GM13976 (cell line): ENCODE results near the gene NCOA7.

Source experiments
- DNase-seq: peaks from one replicate; pipeline ENCODE4 v3.0.0; 2012; ENCODE audit warnings: low spot score
- CTCF ChIP-seq: IDR thresholded peaks from 2 replicates; pipeline ENCODE4 v1.5.1; 2012; ENCODE audit warnings: borderline replicate concordance, mild to moderate bottlenecking; ENCODE audit not compliant: insufficient read depth; ENCODE audit errors: extremely low read depth, missing control alignments, control extremely low read depth
- in situ Hi-C: fragments of 300-500 bp; cut with MboI; formaldehyde crosslinking; loops from one replicate; pipeline ENCODE4 v1.12.0; 2022; ENCODE audit warnings: low sequenced_read_pairs, mixed read lengths, inconsistent platforms; ENCODE audit not compliant: unreplicated experiment

NCOA7 gene

DNA sequence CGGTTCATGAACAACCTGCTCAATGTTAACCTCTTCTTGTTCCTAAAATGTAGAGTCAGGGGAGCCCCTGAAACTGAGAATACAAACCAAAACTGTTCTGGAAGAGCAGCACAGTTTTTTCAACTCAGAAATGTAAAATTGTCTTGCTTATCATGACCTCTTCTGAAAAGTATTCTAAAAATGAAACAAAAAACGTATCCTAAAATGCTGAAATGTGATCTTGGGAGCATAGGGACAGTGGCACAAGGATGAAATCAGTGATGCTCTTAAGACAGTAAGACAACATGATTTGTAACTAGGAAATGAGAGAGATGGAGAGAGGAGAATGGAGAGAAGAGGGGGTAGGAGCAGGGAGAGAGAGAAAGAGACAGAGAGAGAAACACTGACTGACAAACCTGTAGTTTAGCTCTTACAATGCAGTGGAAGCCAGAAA, 27.5 kb downstream of the NCOA7 start:
- in situ Hi-C loops = no loop called here
- peak; percentile 14 for DNase-seq

GRCh38 chr6:125818772-125819260, 28.1 kb downstream of the NCOA7 start:
- no peak for TF ChIP-seq CTCF
- in situ Hi-C loops = no loop called here
- DNase-seq = no peak

More for the DNA sequence above, 27.5 kb downstream of the NCOA7 start:
- TF ChIP-seq CTCF = no peak

GRCh38 chr6:125819535-125820326, 29.0 kb downstream of the NCOA7 start:
- no peak for TF ChIP-seq CTCF
- DNase-seq = no peak
- in situ Hi-C loops = no loop called here

GRCh38 chr6:125821825-125822281, 31.1 kb downstream of the NCOA7 start:
- in situ Hi-C loops = no loop called here
- TF ChIP-seq CTCF = no peak
- no peak for DNase-seq

- in situ Hi-C loops = no loop called here
- no peak for DNase-seq
- TF ChIP-seq CTCF = no peak
Observed at GRCh38 chr6:125823180-125823579, 32.4 kb downstream of the NCOA7 start.

DNA sequence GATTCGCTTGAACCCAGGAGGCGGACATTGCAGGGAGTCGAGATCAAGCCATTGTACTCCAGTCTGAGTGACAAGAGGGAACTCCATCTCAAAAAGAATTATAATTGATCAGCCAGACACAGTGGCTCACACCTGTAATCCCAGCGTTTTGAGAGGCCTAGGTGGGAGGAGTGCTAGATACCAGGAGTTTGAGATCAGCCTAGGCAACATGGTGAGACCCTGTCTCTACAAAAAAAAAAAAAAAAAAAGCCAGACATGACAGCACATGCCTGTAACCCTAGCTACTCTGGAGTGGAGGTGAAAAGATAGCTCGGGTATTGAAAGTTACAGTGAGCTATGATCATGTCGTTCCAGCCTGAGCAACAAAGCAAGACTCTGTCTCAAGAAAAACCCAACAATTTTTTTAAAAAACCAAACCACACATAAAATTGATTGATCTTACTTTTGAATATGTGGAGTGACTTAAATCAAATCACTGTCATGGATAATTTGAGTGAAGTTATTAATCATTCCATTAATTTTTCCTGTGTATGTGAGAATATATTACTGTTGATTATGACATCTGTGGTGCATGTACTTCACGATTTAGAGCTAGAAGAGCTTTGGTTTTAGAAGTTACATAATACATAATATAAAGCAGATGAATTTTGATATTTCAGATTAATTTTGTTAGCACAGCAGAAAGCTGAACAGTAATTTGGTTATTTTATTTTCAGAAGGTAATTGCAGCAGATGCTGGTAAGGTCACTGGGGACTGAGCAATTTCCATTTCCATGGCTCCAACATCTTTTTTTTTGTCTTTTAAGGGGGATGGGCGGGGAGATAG, 34.4 kb downstream of the NCOA7 start:
- no peak for TF ChIP-seq CTCF
- DNase-seq = no peak
- in situ Hi-C loops = no loop called here
